Spleen (tissue), 7 donors: ENCODE measurements around the gene INSL3.

ENCODE experiments used
- POLR2AphosphoS5 ChIP-seq, 3 donors: sonication (generic); formaldehyde crosslinking; IDR thresholded peaks; one replicate each; pipeline ENCODE4 v1.5.1; 2017; ENCODE audit warnings: antibody characterized with exemption in 3 of 3
- TF ChIP-seq, protein P1 (sequence below), 11 experiments: fragments of 200-600 bp in 7 of 11; fragments of 450-650 bp in 4 of 11; sonication (generic) in 4 of 11; IDR thresholded peaks in 8 of 11; conservative IDR thresholded peaks in 3 of 11; 1 replicate in 7 of 11; 2 replicates in 4 of 11; pipeline versions ENCODE4 v1.4.0 to v1.8.0; 2016 to 2021; ENCODE audit warnings: antibody characterized with exemption in 11 of 11, inconsistent platforms in 4 of 11, mild to moderate bottlenecking in 1 of 11
- donor health status: DM: no; HTN: no; CAD: no; lungs with moderate emphysema.
- donor health status: DM: no; HTN: no; CAD: no.
- donor health status: DM: no; HTN: no; CAD: no.

DNA sequence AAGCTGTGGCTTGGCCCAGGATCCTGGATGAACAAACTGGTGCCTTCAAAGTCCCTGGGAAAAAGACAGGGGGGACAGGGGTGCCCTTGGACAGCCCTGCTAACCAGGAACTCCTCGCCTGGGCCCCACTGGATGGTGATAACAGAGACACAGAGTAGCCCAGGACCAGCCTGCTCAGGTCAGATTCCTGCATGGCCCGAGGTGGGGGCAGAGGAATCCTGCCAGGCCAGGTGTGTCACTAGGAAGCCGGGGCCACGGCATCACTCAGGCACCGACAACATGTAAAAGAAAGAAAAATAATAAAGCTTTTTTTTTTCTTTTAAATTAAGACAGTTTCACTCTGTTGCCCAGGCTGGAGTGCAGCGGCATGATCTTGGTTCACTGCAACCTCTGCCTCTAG, 32.7 kb upstream of the INSL3 start:
- TF ChIP-seq, protein P1, sequence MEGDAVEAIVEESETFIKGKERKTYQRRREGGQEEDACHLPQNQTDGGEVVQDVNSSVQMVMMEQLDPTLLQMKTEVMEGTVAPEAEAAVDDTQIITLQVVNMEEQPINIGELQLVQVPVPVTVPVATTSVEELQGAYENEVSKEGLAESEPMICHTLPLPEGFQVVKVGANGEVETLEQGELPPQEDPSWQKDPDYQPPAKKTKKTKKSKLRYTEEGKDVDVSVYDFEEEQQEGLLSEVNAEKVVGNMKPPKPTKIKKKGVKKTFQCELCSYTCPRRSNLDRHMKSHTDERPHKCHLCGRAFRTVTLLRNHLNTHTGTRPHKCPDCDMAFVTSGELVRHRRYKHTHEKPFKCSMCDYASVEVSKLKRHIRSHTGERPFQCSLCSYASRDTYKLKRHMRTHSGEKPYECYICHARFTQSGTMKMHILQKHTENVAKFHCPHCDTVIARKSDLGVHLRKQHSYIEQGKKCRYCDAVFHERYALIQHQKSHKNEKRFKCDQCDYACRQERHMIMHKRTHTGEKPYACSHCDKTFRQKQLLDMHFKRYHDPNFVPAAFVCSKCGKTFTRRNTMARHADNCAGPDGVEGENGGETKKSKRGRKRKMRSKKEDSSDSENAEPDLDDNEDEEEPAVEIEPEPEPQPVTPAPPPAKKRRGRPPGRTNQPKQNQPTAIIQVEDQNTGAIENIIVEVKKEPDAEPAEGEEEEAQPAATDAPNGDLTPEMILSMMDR (IDR thresholded peaks at IDR 0.05 in 8 of 11, conservative IDR thresholded peaks at IDR 0.05 in 3 of 11) = no peak
- TF ChIP-seq POLR2AphosphoS5 (IDR thresholded peaks at IDR 0.05) = no peak
